ENCODE measurements around the gene SNX8.

The SNX8 gene

GRCh38 chr7:2218444-2218785, 95.8 kb downstream of the SNX8 start:
- TF ChIP-seq, protein P1, sequence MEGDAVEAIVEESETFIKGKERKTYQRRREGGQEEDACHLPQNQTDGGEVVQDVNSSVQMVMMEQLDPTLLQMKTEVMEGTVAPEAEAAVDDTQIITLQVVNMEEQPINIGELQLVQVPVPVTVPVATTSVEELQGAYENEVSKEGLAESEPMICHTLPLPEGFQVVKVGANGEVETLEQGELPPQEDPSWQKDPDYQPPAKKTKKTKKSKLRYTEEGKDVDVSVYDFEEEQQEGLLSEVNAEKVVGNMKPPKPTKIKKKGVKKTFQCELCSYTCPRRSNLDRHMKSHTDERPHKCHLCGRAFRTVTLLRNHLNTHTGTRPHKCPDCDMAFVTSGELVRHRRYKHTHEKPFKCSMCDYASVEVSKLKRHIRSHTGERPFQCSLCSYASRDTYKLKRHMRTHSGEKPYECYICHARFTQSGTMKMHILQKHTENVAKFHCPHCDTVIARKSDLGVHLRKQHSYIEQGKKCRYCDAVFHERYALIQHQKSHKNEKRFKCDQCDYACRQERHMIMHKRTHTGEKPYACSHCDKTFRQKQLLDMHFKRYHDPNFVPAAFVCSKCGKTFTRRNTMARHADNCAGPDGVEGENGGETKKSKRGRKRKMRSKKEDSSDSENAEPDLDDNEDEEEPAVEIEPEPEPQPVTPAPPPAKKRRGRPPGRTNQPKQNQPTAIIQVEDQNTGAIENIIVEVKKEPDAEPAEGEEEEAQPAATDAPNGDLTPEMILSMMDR (IDR thresholded peaks at IDR 0.05; ENCODE audit: low read depth, low read length, missing control alignments) = no peak
- no peak overlapping the region for H3K4me3 ChIP-seq (replicated peaks; ENCODE audit: low read depth, low read length)
- no peak for DNase-seq (ENCODE audit: extremely low read depth, low read depth)

GRCh38 chr7:2217716-2218443, 96.4 kb downstream of the SNX8 start:
- H3K4me3 ChIP-seq (replicated peaks; ENCODE audit: low read depth, low read length) = no peak overlapping the region
- TF ChIP-seq, protein P1 (IDR thresholded peaks at IDR 0.05; ENCODE audit: low read depth, low read length, missing control alignments) = no peak
- DNase-seq (ENCODE audit: extremely low read depth, low read depth) = no peak

GRCh38 chr7:2217206-2217605, 97.0 kb downstream of the SNX8 start:
- DNase-seq (ENCODE audit: extremely low read depth, low read depth) = no peak
- TF ChIP-seq, protein P1 (IDR thresholded peaks at IDR 0.05; ENCODE audit: low read depth, low read length, missing control alignments) = no peak
- H3K4me3 ChIP-seq (replicated peaks; ENCODE audit: low read depth, low read length) = no peak overlapping the region

DNA sequence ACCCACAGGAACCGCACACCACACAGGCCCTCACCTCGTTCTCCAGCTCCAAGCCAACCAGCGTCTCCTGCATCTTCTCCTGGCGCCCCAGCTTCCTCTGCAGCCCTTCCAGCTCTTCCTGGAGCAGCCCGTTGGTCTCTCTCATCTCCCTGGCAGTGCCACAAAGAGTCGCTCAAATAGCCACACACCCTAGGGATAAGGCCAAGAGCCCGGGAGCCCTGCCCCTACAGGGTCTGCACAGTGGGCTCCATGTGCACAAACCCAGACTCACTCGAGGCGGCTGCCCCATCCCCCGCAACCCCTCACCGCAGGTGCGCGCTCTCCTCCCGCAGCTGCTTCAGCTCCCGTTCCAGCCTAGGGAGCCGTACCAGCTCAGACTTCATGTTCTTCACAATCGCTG, 98.4 kb downstream of the SNX8 start:
- DNase-seq (ENCODE audit: extremely low read depth, low read depth) = no peak
- TF ChIP-seq, protein P1 (IDR thresholded peaks at IDR 0.05; ENCODE audit: low read depth, low read length, missing control alignments) = no peak
- no peak overlapping the region for H3K4me3 ChIP-seq (replicated peaks; ENCODE audit: low read depth, low read length)

GRCh38 chr7:2214636-2215035, 99.6 kb downstream of the SNX8 start:
- DNase-seq (ENCODE audit: extremely low read depth, low read depth) = no peak
- TF ChIP-seq, protein P1 (IDR thresholded peaks at IDR 0.05; ENCODE audit: low read depth, low read length, missing control alignments) = no peak
- no peak overlapping the region for H3K4me3 ChIP-seq (replicated peaks; ENCODE audit: low read depth, low read length)

- H3K4me3 ChIP-seq (replicated peaks; ENCODE audit: low read depth, low read length) = no peak overlapping the region
- TF ChIP-seq, protein P1 (IDR thresholded peaks at IDR 0.05; ENCODE audit: low read depth, low read length, missing control alignments) = no peak
- DNase-seq (ENCODE audit: extremely low read depth, low read depth) = no peak
These were observed 100.6 kb downstream of the SNX8 start for GRCh38 chr7:2213551-2214215.

All from HFF-Myc (cell line).